ENCODE results near the gene NPLOC4. TPM values are rescaled to one million over a fixed set of nuclear protein-coding genes. Genes with fewer than 3 reads are reported as not detected.

NPLOC4 gene
- total and polyA plus RNA-seq, 2 of the 13 experiments (the other 11 are each of a cell fraction or from before 2014, with no cell fraction given) = 57.0 to 97.0 TPM

DNA sequence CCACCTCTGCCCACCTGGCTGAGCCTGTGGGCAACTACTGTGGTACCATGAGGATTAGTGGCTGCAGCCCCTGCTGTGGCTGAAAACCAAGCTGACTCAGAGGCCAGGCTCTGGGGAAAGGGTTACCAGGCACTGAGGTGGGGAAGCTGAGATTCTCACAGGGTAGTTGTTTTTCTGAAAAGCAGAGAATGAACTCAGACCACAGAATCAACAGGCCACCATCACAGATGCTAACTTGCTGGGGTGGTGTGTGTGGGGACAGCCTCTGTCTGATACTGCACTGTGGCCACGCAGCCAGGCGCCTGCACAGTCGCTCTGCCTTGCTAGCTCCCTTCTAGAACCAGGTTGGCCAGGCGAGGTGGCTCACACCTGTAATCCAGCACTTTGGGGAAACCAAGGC lies 28.8 kb downstream of the NPLOC4 start:
- no peaks in the 10 kb centered on the region for H3K27me3 ChIP-seq (ENCODE audit: control insufficient read depth in 1 of 2, insufficient read depth in 2 of 2, low read length in 2 of 2)
- WGBS (ENCODE audit: low lambda C conversion rate) = 98% methylated on average over 4 of the region's 4 CpGs
- in situ Hi-C loops (cut with HindIII; ENCODE audit: extremely low pct_ligation_motif_present, low pct_unique_long_range_greater_than_20kb) (no loop called here), intact Hi-C loops (cut with micrococcal nuclease; ENCODE audit: unreplicated experiment) (no loop called here)
- no peaks in the 10 kb centered on the region for H3K4me1 ChIP-seq (ENCODE audit: insufficient read depth, low read length)
- no peak overlapping the region for H3K4me3 ChIP-seq (replicated peaks in 1 of 3; ENCODE audit: insufficient read depth in 1 of 3, low read depth in 2 of 3, low read length in 3 of 3)
- peaks cover 3% of the 10 kb centered on the region for H4K20me1 ChIP-seq (ENCODE audit: insufficient read depth, low read length)
- BruUV-seq (replicated peaks) = no TSS peak
- ChIA-PET CTCF (ENCODE audit: low intra/inter-chr PET ratio, low total read pairs) (no interaction called here), POLR2A (no interaction called here)
- peaks cover 41 to 77% of the 10 kb centered on the region in 2 experiments for H3K36me3 ChIP-seq (replicated peaks in 1 of 2; ENCODE audit: control insufficient read depth in 1 of 2, insufficient read depth in 2 of 2, low read length in 2 of 2)
- FAIRE-seq (no peak), ATAC-seq (no peak), DNase-seq (ENCODE audit: low spot score) (no peak)
- TF ChIP-seq, protein P1, sequence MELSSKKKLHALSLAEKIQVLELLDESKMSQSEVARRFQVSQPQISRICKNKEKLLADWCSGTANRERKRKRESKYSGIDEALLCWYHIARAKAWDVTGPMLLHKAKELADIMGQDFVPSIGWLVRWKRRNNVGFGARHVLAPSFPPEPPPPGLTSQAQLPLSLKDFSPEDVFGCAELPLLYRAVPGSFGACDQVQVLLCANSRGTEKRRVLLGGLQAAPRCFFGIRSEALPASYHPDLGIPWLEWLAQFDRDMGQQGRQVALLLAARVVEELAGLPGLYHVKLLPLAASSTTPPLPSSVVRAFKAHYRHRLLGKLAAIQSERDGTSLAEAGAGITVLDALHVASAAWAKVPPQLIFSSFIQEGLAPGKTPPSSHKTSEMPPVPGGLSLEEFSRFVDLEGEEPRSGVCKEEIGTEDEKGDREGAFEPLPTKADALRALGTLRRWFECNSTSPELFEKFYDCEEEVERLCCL (CRISPR knock-in tag; IDR thresholded peaks at IDR 0.05; ENCODE audit: borderline replicate concordance) = no peak
- TF ChIP-seq IRX3 (CRISPR knock-in tag; IDR thresholded peaks at IDR 0.05; ENCODE audit: borderline replicate concordance, low read depth) = no peak
- TF ChIP-seq, protein P2, sequence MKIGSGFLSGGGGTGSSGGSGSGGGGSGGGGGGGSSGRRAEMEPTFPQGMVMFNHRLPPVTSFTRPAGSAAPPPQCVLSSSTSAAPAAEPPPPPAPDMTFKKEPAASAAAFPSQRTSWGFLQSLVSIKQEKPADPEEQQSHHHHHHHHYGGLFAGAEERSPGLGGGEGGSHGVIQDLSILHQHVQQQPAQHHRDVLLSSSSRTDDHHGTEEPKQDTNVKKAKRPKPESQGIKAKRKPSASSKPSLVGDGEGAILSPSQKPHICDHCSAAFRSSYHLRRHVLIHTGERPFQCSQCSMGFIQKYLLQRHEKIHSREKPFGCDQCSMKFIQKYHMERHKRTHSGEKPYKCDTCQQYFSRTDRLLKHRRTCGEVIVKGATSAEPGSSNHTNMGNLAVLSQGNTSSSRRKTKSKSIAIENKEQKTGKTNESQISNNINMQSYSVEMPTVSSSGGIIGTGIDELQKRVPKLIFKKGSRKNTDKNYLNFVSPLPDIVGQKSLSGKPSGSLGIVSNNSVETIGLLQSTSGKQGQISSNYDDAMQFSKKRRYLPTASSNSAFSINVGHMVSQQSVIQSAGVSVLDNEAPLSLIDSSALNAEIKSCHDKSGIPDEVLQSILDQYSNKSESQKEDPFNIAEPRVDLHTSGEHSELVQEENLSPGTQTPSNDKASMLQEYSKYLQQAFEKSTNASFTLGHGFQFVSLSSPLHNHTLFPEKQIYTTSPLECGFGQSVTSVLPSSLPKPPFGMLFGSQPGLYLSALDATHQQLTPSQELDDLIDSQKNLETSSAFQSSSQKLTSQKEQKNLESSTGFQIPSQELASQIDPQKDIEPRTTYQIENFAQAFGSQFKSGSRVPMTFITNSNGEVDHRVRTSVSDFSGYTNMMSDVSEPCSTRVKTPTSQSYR (CRISPR knock-in tag; IDR thresholded peaks at IDR 0.05; ENCODE audit: borderline replicate concordance) = no peak
- no peaks in the 10 kb centered on the region for H3K9me3 ChIP-seq (ENCODE audit: low read length)
- H3K9ac ChIP-seq (ENCODE audit: insufficient read depth, low read depth, low read length) = no peak overlapping the region
- no peak overlapping the region for H3K4me2 ChIP-seq (ENCODE audit: low read depth, low read length)
- no peak overlapping the region for H2AFZ ChIP-seq (ENCODE audit: low read length)
- H3K27ac ChIP-seq (ENCODE audit: extremely low read length, insufficient read depth, low read length) = no peak overlapping the region
- peaks cover 5% of the 10 kb centered on the region for H3K79me2 ChIP-seq (ENCODE audit: insufficient read depth, low read length)

DNA sequence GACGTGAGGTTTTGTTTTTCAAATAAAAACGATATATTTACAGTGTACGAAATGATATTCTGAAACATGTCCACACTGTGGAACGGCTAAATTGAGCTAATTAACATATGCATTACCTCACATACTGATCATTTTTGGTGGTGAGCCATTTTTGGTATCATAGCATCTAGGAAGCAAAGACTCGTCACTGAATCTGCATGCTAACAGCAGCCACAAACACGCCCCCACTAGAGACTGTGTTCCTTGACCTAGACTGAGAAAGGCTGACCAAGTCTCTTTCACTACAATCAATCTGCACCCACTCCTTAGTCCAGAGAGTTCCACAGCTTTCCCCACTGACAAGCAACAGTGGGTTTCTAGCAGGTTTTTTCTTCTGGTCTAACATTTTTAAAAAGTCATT lies 29.5 kb downstream of the NPLOC4 start:
- 98% methylated on average over 6 of the region's 6 CpGs for WGBS (ENCODE audit: low lambda C conversion rate)
- H3K4me2 ChIP-seq (ENCODE audit: low read depth, low read length) = no peak overlapping the region
- H3K9ac ChIP-seq (ENCODE audit: insufficient read depth, low read depth, low read length) = no peak overlapping the region
- ATAC-seq = no peak
- H3K4me1 ChIP-seq (ENCODE audit: insufficient read depth, low read length) = no peaks in the 10 kb centered on the region
- CTCF ChIA-PET (ENCODE audit: low intra/inter-chr PET ratio, low total read pairs) = no interaction called here
- peaks cover 4% of the 10 kb centered on the region for H3K79me2 ChIP-seq (ENCODE audit: insufficient read depth, low read length)
- in situ Hi-C loops (cut with HindIII; ENCODE audit: extremely low pct_ligation_motif_present, low pct_unique_long_range_greater_than_20kb) (no loop called here), intact Hi-C loops (cut with micrococcal nuclease; ENCODE audit: unreplicated experiment) (no loop called here)
- no peaks in the 10 kb centered on the region; the same call in 1 of the 2 replicates for H4K20me1 ChIP-seq (ENCODE audit: insufficient read depth, low read length)
- no peak for FAIRE-seq
- no peak overlapping the region for H3K27ac ChIP-seq (ENCODE audit: extremely low read length, insufficient read depth, low read length)
- H3K4me3 ChIP-seq (replicated peaks in 1 of 3; ENCODE audit: insufficient read depth in 1 of 3, low read depth in 2 of 3, low read length in 3 of 3) = no peak overlapping the region
- no peak for DNase-seq (ENCODE audit: low spot score)
- no peaks in the 10 kb centered on the region for H3K27me3 ChIP-seq (ENCODE audit: control insufficient read depth in 1 of 2, insufficient read depth in 2 of 2, low read length in 2 of 2)
- no peak overlapping the region for H2AFZ ChIP-seq (ENCODE audit: low read length)
- no TSS peak for BruUV-seq (replicated peaks)
- POLR2A ChIA-PET = no interaction called here
- H3K9me3 ChIP-seq (ENCODE audit: low read length) = no peaks in the 10 kb centered on the region
- peaks cover 36 to 73% of the 10 kb centered on the region in 2 experiments for H3K36me3 ChIP-seq (replicated peaks in 1 of 2; ENCODE audit: control insufficient read depth in 1 of 2, insufficient read depth in 2 of 2, low read length in 2 of 2)
- TF ChIP-seq ZNF776 (CRISPR knock-in tag; IDR thresholded peaks at IDR 0.05) (no peak), KDM5B (CRISPR knock-in tag; IDR thresholded peaks at IDR 0.05; ENCODE audit: borderline replicate concordance) (no peak), NFYC (CRISPR knock-in tag; IDR thresholded peaks at IDR 0.05) (no peak)
- TF ChIP-seq, protein P3, sequence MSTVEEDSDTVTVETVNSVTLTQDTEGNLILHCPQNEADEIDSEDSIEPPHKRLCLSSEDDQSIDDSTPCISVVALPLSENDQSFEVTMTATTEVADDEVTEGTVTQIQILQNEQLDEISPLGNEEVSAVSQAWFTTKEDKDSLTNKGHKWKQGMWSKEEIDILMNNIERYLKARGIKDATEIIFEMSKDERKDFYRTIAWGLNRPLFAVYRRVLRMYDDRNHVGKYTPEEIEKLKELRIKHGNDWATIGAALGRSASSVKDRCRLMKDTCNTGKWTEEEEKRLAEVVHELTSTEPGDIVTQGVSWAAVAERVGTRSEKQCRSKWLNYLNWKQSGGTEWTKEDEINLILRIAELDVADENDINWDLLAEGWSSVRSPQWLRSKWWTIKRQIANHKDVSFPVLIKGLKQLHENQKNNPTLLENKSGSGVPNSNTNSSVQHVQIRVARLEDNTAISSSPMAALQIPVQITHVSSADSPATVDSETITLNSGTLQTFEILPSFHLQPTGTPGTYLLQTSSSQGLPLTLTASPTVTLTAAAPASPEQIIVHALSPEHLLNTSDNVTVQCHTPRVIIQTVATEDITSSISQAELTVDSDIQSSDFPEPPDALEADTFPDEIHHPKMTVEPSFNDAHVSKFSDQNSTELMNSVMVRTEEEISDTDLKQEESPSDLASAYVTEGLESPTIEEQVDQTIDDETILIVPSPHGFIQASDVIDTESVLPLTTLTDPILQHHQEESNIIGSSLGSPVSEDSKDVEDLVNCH (CRISPR knock-in tag; IDR thresholded peaks at IDR 0.05) = no peak
- TF ChIP-seq, protein P4, sequence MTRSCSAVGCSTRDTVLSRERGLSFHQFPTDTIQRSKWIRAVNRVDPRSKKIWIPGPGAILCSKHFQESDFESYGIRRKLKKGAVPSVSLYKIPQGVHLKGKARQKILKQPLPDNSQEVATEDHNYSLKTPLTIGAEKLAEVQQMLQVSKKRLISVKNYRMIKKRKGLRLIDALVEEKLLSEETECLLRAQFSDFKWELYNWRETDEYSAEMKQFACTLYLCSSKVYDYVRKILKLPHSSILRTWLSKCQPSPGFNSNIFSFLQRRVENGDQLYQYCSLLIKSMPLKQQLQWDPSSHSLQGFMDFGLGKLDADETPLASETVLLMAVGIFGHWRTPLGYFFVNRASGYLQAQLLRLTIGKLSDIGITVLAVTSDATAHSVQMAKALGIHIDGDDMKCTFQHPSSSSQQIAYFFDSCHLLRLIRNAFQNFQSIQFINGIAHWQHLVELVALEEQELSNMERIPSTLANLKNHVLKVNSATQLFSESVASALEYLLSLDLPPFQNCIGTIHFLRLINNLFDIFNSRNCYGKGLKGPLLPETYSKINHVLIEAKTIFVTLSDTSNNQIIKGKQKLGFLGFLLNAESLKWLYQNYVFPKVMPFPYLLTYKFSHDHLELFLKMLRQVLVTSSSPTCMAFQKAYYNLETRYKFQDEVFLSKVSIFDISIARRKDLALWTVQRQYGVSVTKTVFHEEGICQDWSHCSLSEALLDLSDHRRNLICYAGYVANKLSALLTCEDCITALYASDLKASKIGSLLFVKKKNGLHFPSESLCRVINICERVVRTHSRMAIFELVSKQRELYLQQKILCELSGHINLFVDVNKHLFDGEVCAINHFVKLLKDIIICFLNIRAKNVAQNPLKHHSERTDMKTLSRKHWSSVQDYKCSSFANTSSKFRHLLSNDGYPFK (CRISPR knock-in tag; IDR thresholded peaks at IDR 0.05; ENCODE audit: borderline replicate concordance) = no peak

Measured in HepG2 (cell line).